T-helper 2 cell treated with Interferon-gamma antibody and Interleukin-4, amounts not matched to agents 5 μg/mL and 100 μg/mL, for 36 hours (primary cell): ENCODE results near the gene CRYGN.

Experiments
- DNase-seq: peaks from one replicate; pipeline ENCODE4 v3.0.0; 2021; ENCODE audit warnings: low spot score
- H3K27ac Mint-ChIP-seq: one replicate; pipeline ENCODE4 v1.8.0; 2021; ENCODE audit warnings: mild to moderate bottlenecking, mixed read lengths
- H3K27me3 Mint-ChIP-seq: one replicate; pipeline ENCODE4 v1.8.0; 2021; ENCODE audit warnings: low read depth, mixed read lengths
- H3K36me3 Mint-ChIP-seq: one replicate; pipeline ENCODE4 v1.8.0; 2021; ENCODE audit warnings: low read depth, mixed read lengths
- H3K4me1 Mint-ChIP-seq: one replicate; pipeline ENCODE4 v1.8.0; 2021; ENCODE audit warnings: low read depth, mixed read lengths
- H3K4me3 Mint-ChIP-seq: one replicate; pipeline ENCODE4 v1.8.0; 2022; ENCODE audit warnings: mild to moderate bottlenecking, moderate library complexity, mixed read lengths
- H3K9me3 Mint-ChIP-seq: one replicate; pipeline ENCODE4 v1.8.0; 2021; ENCODE audit warnings: mixed read lengths

Gene CRYGN

DNA sequence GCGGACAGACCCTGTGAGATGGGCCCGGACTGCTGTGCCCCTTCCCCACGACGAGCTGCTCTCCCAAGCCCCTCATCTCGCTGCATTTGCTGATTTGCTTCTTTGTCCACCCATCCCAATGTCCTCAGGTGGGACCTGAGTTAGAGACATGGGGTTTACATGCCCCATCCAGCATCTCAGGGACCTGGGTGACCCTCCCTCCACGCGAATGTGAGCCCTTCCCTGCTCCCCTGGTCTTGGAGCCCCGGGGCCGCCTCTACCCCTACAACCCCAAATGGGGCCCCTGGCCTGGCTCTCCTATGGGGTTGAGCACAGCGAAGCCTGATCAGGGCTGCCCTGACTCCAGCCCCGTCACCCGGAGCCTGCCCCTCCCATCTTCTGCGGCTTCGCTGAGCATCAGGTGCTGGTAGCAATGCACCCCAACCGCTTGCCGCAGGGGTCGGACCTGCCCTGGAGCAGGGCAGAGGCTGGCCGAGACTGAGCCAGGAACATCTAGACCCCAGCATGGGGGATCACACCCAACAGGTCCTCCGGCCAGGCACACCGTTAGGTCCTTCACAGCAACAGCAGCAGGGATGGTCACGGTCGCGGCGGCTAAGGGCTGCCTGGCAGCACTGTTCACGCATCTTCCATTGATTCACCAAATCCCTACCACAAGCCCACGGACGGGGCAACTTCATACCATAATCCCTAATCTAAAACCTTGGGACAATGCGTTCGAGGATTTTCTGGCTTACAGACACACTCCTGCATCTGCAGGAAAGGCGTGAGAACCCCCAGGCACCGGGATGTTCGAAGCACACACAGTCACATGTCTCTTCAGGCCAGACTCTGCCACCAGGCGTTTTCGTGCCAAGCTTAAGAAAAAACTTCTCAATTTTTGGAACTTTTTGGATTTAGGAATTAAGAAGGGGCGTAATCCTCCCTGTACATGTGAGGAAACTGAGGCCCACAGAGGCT is 45.6 kb downstream of the CRYGN start:
- Mint-ChIP-seq H3K9me3 (peaks cover 4% of the 10 kb centered on the region), H3K36me3 (no peaks in the 10 kb centered on the region), H3K4me1 (no peaks in the 10 kb centered on the region), H3K4me3 (no peak overlapping the region), H3K27ac (no peak overlapping the region), H3K27me3 (peaks cover 5% of the 10 kb centered on the region)
- DNase-seq, result no peak

DNA sequence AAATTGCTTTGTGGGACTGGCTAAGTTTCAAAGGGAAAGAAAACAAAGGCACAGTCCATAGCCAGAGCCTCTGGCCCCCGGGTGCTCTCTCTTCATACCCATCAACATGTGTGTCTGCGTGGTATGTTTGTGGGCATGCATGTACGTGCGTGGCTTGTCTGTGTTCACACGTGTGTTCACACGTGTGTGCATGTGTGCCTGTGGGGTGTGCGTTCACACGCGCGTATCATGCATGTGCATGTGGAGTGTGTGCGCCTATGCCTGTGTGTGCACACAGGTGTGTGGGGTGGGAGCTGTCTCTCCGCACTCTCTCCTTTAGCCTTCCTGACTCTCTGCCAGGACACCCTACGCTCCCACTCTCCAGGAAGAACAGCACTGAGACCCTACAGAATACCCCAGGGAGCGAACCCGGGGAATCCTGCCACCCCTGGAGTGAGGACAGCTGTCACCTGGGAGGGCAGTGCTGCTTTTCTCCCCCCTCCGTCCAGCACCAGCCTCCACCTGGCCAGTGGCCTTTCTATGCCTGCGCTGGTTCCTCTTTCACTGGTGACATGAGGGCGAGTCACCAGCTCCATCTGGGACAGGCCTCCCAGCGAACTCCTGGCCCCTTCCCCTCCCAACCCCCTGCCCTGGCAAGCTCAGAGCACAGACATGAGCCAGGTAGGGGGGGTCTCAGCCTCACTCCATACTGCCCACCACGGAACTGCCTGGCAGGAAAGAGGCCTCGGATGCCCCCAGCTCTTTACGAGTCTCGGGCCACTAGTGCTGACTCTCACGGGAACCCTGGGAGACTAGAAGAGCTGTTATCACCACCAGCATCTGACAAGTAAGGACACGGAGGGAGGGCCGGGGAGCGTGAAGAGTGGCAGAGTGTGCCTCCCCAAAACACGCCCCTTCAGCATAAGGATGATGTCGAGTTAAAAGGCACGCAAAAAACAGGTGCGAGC is 46.6 kb downstream of the CRYGN start:
- Mint-ChIP-seq H3K36me3 (no peaks in the 10 kb centered on the region), H3K27me3 (peaks cover 5% of the 10 kb centered on the region), H3K9me3 (peaks cover 4% of the 10 kb centered on the region), H3K4me1 (no peaks in the 10 kb centered on the region), H3K27ac (no peak overlapping the region), H3K4me3 (no peak overlapping the region)
- no peak for DNase-seq

DNA sequence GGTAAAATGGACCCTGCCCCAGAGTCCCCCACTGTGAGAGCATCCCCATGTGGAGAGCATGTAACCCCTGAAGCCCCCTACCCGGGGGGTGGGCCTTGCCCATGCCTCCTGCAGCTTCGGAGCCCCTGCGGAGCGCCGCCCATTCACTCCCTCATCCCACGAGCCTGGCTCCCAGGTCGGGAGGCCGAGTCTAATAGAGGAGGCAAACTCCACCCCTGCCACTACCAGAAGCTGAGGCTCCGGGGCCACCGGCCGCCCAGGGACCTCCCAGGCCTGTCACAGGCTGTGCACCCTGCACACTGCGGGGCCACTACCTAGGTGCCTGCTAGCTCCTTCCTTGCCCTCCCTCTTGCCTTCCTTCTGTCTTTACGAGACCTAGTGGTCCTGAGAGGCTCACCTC is 47.5 kb downstream of the CRYGN start:
- no peak for DNase-seq
- Mint-ChIP-seq H3K36me3 (no peaks in the 10 kb centered on the region), H3K4me1 (no peaks in the 10 kb centered on the region), H3K27me3 (peaks cover 5% of the 10 kb centered on the region), H3K9me3 (no peaks in the 10 kb centered on the region), H3K27ac (no peak overlapping the region), H3K4me3 (no peak overlapping the region)

DNA sequence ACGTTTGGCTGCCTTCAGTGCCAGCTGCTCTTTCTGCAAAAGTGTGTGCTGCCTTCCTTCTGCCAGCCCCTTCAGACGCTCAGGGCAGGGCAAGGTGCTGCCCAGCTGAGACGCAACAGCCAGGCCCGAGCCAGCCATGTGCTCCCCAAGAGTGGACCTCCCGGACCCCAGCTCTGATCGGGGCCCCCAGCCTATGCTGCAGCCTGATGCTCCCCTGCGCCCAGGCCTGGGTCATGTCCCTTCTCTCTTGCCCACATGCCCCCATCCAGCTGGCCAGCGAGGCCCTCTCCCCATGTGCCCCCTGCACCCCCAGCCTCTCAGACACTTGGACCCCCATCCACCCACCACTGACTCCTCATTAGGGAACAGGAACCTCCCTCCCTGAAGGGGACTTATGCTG is 47.9 kb downstream of the CRYGN start:
- Mint-ChIP-seq H3K9me3 (no peaks in the 10 kb centered on the region), H3K27ac (no peak overlapping the region), H3K4me1 (no peaks in the 10 kb centered on the region), H3K27me3 (peaks cover 5% of the 10 kb centered on the region), H3K36me3 (no peaks in the 10 kb centered on the region), H3K4me3 (no peak overlapping the region)
- DNase-seq, result no peak

DNA sequence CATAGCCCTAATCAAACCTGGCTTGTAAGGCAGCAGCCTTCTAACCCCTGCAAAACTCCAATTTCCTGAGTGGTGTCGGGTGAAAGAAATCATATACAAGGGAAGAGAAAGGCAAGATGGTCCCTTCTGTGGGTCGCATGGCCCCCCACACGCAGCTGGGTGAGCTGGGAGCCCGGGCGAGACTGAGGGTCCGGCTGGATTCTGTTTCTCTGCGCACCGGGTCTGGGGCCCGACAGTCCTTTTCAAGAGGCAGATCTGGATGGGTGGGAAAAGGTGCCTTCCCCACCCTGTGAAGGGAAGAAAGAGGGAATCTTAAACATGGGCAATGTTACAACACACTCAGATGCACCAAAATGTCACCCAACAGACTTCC is 48.6 kb downstream of the CRYGN start:
- no peaks in the 10 kb centered on the region for H3K36me3 Mint-ChIP-seq
- no peak overlapping the region for H3K27ac Mint-ChIP-seq
- no peak for DNase-seq
- H3K27me3 Mint-ChIP-seq, result peaks cover 5% of the 10 kb centered on the region
- H3K4me1 Mint-ChIP-seq, result no peaks in the 10 kb centered on the region
- H3K4me3 Mint-ChIP-seq, result no peak overlapping the region
- no peaks in the 10 kb centered on the region for H3K9me3 Mint-ChIP-seq

DNA sequence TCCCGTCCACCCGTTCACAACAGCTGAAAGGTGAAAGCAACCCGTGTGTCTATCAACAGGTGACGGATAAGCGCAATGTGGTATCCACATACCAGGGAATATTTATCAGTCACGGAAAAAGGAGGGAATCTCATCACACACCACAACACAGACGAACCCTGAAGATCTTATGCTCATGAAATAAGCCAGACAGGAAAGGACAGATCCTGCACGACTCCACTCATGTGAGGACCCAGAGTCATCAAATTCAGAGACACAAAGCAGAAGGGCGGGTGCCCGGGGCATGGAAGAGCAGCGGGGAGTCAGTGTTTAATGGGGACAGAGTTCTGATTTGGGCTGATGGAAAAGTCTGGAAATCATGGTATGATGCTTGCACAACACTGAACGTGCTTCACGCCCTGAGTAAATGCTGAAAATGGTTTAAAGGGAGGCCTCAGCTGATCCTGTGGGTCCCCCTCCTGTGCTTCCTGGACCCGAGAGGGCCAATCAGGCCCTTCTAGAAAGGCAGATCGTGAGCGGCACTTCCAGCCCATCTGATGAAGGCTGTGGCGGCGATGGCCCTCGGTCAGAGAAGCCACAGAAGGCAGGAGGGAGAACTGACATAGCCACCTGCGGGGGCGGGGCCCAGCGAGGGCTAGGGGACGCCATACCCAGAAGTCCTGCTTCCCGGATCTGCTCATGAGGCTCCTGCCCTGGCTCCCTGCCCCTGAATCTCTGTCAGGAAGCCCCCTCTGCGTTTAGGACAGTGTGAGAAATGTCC is 49.2 kb downstream of the CRYGN start:
- DNase-seq, result no peak
- Mint-ChIP-seq H3K4me3 (no peak overlapping the region), H3K9me3 (no peaks in the 10 kb centered on the region), H3K27ac (no peak overlapping the region), H3K4me1 (no peaks in the 10 kb centered on the region), H3K27me3 (peaks cover 5% of the 10 kb centered on the region), H3K36me3 (no peaks in the 10 kb centered on the region)

DNA sequence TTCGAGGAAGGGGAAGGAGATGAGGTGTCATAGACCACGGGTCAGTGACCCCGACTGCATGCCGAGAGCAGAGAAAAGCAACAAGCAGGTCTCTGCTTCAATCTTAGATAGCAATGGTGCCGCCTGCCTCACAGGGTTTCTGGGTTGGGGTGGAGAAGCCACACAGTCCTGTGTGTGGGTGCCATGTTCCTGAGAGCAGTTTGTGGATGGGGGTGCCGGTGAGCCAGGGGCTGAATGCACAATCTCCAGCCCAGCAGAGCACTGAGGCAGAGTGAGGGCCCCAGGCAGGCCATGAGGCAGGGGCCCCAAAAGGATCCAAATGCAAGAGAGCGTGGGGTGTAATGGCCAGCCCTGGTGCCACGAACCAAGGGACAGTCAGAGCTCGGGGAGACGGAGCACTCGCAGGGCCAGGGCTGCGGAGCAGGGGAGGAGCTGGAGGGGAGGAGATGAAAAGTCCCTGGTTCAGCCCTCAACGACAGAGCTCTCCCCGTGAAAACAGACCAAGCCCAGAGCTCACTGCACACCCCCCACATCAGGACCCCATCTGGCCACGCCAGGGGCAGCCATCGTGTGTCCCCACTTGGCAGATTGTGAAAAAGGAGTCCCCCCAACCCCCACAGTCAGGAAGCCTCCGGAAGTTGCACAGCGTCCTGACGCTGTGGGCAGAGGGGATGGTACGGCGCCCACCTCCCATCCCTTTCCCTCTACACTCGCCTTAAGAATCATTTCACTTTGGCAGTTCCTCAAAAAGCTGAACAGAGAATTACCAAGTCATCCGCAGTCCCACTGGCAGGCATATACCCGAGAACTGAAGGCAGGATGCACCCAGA is 50.0 kb downstream of the CRYGN start:
- DNase-seq, result no peak

DNA sequence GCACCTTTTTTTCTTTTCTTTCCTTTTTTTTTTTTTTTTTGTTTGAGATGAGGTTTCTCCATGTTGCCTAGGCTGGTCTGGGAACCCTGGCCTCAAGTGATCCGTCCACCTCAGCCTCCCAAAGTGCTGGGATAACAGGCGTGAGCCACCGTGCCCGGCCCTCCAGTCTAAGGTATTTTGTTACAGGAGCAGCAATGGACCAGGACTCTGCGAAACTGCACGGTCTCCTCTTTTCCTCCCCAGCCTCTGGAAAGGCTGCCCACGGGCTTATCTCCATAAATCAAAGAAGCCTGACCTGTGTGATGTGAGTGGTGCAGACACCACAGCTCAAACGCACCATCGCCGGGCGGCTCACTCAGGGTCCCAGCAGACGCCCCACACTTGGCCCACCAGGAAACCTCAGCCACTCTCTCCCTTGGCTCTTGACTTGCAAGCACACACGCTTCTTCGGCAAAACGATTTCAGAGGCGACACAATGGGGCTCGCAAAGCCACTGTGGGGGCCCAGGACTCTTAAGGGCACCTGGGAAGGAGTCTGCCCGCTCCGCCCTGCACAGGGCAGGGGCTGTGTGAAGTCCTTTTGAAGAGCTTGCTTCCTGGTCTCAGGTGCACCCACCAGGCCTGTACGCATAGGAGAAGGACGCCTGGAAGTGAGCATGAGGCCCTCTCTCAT is 50.7 kb downstream of the CRYGN start:
- Mint-ChIP-seq H3K27ac (no peak overlapping the region), H3K4me1 (no peaks in the 10 kb centered on the region), H3K9me3 (no peaks in the 10 kb centered on the region), H3K4me3 (no peak overlapping the region), H3K27me3 (peaks cover 10% of the 10 kb centered on the region), H3K36me3 (no peaks in the 10 kb centered on the region)
- no peak for DNase-seq

More for the DNA sequence above, 50.0 kb downstream of the CRYGN start:
- Mint-ChIP-seq H3K36me3 (no peaks in the 10 kb centered on the region), H3K4me3 (no peak overlapping the region), H3K4me1 (no peaks in the 10 kb centered on the region), H3K27ac (no peak overlapping the region), H3K9me3 (no peaks in the 10 kb centered on the region), H3K27me3 (peaks cover 5% of the 10 kb centered on the region)

DNA sequence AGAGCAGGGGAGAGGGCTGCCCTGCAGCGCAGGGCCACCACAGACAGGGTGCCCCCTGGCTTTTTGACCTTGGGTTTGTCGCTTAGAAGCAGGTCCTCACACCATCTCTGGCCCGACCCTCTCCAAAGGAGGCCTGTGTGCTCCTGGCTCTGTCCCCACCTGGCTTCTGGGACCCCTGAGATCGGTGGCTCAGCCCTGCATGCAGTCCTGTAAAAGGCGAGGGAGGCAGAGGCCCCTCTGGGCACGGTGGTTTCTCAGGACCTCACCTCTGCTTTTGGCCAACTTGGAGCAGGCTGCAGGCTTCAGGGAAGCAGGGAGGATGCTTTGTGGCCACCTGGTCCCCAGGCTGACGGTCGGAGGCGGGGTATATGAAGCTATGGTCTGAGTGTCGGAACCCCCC is 51.5 kb downstream of the CRYGN start:
- peaks cover 18% of the 10 kb centered on the region for H3K27me3 Mint-ChIP-seq
- H3K4me3 Mint-ChIP-seq, result no peak overlapping the region
- DNase-seq, result no peak
- no peak overlapping the region for H3K27ac Mint-ChIP-seq
- H3K4me1 Mint-ChIP-seq, result no peaks in the 10 kb centered on the region
- no peaks in the 10 kb centered on the region for H3K36me3 Mint-ChIP-seq
- H3K9me3 Mint-ChIP-seq, result no peaks in the 10 kb centered on the region

DNA sequence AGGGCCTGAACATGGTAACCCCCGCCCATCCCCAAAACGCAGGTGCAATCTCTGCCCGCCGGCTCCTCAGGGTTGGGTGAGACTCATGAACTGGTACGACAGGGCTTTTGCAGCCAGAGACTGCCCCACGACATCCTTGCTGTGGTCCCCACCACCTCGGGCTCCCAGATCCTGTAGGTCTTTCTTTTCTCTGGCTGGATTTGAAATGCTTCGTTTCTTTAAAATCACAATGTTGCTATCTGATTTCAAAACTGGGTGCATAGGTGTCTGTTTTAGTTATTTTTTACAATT is 52.0 kb downstream of the CRYGN start:
- no peak overlapping the region for H3K4me3 Mint-ChIP-seq
- no peak overlapping the region for H3K27ac Mint-ChIP-seq
- no peaks in the 10 kb centered on the region for H3K9me3 Mint-ChIP-seq
- no peaks in the 10 kb centered on the region for H3K36me3 Mint-ChIP-seq
- H3K27me3 Mint-ChIP-seq, result peaks cover 20% of the 10 kb centered on the region
- no peaks in the 10 kb centered on the region for H3K4me1 Mint-ChIP-seq
- DNase-seq, result no peak

DNA sequence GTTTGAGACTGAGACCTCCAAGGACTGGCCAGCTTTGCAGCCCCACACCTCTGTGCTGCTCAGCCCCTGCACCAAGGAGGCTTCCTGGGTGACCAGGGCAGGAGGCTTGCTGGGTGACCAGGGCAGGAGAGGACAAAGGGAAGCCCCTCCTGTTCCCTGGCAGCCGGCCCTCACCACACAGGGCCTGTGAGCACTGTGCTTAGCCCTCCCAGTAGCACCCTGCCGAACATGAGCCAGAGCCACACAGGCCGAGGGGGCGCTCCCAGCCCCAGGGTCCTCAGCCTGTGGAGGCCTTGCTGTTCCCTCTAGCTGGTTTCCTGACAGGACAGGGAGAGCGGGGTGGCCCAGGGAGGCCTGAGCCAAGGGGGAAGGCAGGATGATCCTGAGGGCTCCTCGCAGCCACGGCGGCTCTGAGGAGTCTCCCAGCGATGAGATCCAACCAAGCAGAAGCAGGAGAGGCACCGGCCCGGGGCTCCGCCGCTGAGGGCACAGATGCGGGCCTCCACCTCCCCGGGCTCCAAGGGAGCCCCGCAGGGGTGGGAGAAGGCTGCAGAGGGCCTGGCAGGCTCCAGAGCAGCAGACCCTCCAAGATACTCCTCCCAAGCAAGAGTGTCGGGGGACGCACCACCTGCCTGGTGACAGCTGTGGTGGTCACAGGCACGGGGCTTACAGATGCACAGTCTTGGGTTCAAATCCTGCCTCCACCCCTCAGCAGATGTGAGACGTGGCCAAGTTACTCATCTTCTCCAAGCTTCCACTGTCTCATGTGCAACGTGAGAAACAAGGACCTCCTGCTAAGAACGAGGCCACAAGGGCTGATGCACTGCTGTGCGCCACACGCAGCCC is 52.6 kb downstream of the CRYGN start:
- Mint-ChIP-seq H3K27ac (no peak overlapping the region), H3K27me3 (peaks cover 25% of the 10 kb centered on the region), H3K36me3 (no peaks in the 10 kb centered on the region)

More for the DNA sequence above, 52.6 kb downstream of the CRYGN start:
- no peak for DNase-seq
- peaks cover under 1% of the 10 kb centered on the region for H3K4me1 Mint-ChIP-seq
- no peaks in the 10 kb centered on the region for H3K9me3 Mint-ChIP-seq
- no peak overlapping the region for H3K4me3 Mint-ChIP-seq
